NCI-H2227 (cell line): Measurements from ENCODE around the gene CENPK.
"Not testable (repeated sequence)": the region's sequence is repeated elsewhere in the genome, so short reads cannot be mapped to it uniquely, and the experiment has no call there.

Source experiments
- DNase-seq: peaks from one replicate; lab custom pipeline; 2025; ENCODE audit not compliant: unreplicated experiment; lab: John Stamatoyannopoulos, UW

CENPK gene

GRCh38 chr5:65508978-65509377, 54.0 kb downstream of the CENPK start:
- DNase-seq = no peak

DNA sequence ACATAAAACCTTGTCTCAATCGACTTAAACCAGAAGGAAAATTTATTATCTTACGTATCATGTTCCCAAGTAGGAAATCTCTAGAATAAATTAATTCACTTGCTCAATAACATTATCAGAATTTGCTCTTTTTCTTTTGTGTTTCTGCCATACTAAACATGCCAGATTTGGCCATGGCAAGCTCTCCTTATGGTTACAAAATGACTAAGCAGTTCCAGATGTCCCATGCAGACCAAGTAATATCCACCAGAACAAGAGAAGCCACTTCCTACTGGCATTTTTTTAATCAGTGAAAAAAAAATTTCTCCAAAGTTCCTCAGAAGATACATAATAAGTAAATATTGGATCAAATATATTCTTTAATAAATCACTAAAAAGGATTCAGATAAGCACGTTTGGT, 56.0 kb downstream of the CENPK start:
- DNase-seq = no peak

DNA sequence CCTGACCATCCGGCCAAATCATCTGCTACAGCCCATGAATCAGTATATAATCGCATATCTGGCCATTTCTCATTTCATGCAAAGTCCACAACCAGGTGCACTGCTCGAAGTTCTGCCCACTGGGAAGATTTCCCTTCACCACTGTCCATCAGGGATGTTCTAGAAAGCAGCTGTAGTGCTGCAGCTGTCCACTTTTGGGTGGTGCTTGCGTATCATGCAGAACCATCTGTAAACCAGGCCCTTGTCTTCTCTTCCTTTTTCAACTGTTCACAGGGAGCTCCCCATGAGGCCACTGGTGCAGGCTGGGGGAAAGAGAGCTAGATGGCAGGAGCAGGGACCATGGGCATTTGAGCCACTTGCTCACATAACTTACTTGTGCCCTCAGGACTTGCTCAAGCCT, 73.8 kb downstream of the CENPK start:
- no peak for DNase-seq

- DNase-seq = not testable (repeated sequence)
These were observed 74.8 kb downstream of the CENPK start for GRCh38 chr5:65488038-65488687.

DNA sequence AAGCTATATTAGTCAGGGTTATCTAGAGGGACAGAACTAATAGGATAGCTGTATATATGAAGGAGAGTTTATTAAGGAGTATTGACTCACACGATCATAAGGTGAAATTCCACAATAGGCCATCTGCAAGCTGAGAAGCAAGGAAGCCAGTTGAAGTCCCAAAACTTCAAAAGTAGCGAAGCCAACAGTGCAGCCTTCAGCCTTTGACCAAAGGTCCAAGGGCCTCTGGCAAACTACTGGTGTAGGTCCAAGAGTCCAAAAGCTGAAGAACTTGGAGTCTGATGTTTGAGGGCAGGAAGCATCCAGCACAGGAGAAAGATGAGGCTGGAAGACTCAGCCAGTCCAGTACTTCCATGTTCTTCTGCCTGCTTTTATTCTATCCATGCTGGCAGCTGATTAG, 76.2 kb downstream of the CENPK start:
- not testable (repeated sequence) for DNase-seq

- no peak for DNase-seq
These were observed 77.6 kb downstream of the CENPK start for GRCh38 chr5:65485405-65485804.

- peak; percentile 43 for DNase-seq
These were observed 79.2 kb downstream of the CENPK start for GRCh38 chr5:65483546-65484346.

DNA sequence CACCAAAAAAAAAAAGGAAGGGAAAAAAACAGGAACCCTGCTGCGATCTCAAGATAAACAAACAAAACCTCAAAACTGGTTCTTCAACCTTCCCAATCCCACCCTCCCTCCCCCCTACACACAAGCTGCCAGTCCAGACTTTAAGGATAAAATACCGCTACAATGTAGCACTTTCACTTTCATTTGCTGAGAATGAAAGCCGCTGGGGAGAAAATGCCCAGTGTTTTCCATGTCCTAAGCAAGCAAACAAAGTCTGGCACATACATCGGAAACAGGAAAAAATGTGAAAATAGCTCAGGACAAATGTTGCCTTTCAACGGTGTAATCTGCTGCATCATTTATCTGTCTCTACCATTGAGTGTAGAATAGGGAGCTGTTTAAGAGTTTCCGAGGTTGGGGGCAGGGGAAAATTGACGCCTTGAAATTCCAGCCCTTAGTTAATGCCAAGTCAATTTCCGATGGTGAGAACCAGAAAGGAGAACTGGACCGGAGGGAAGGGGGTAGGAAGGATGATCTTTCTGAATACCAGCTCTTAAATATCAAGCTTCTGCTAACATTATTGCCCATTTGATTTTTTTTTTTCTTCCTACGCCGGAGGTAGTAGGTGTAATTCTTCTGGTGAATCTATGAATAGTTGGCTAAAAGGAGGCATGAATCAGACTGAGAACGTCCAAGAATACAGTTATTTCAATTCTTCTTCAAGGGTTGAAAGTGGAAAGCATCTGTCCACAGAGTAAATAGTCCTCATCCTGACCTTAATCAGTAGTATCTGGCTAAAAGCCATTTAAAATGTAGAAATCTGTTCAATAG, 80.0 kb downstream of the CENPK start:
- peak; percentile 20 for DNase-seq

DNA sequence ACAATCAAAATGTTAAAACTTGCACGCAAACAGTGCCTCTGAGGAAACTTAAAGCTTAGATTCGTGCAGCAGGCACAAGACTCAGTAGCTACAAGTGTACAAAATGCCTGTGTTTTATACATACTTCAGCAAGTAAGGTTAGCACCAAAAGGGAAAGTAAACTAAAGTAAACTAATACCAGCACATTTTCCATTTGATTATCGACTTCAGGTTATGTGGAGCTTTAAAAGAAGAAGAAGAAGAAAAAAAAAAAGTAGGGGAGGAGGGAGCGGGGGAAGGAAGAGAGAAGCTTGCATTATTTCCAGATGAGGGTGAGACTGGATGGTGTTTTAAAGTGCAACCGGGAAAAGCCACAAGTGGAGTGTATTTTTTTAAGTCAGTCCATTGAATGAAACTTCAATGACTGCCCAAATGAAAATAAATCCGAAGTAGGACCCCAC, 80.7 kb downstream of the CENPK start:
- DNase-seq = no peak

DNA sequence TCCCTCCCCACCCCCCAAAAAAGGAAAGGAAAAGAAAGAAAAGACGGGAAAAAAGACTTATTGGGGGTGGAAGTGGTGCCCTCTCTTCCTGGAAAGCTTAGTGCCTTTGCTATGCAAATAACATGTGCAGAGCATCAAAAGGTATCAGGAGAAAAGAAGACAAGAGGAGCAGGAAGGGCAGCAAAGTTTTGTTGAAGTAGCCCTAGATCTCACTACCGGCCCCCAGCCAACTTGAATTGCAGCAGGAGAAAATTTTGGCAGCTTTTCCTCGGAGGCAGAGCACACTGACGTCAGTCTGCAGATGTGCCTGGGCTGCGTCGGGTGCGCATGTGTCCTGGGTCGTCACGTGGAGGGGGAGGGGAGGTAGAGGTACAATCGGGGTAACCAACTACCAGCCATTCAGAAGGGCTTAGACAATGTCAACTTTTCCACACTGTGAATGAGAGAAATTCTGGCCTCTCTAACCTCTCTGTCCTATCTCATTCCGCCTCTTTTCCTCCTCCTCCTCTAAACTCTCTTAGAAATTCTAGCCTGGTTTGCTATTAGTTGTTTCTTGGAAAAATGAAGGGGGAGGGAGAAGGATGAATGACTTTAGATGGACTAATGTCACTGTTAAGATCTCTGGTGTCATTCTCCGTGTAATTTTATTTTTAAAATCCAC, 81.2 kb downstream of the CENPK start, which contains the start of gene ADAMTS6:
Gene ADAMTS6 (minus strand): TSS at position 286 of the 661 bp plus-strand sequence. CDS start 8,247 bp downstream, outside the sequence.
- peak; percentile 51 for DNase-seq

DNA sequence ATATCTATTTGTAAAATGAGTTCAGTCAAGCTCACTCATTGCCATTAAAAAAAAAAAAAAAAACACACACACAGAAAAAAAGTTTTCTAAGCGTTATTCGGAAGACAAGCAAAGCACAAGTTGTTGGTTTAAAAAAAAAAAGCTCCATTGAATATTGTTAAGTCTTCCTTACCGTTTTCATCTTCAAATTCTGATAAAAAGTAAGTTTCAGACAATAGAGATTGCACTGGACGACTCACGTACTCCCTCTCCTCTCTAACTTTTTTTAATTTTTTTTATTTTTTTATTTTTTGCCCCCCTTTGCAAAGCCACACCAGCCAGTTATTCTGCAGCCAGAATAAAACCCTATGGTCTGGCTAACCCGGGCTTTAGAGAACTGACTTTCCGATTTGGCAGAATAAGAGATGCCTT, 81.8 kb downstream of the CENPK start:
- DNase-seq = no peak

DNA sequence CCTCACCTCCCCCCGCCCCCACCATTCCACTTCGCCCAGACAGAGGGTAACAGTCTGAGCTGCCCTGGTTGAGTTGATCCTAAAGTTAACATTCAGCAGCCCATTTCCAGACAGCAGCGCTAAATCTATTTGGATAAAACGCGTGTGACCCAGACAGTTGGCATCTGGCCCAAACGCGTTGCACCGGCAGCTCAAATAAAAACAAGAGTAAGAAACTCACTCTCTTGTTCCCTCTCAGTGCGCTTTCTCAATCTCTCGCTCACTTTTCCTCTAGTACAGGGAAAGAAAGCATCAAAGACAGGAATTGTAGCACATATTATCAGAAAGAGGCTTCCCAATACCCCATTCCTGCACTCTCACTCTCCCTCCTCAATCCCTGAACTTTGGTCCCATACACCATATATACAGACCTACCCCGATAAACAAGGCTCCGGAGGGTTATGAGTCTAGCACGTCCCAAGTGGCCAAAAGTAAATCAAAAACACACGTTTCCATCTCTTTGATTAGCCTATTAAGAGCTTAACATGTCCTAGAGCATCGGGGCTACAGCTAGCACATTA, 82.6 kb downstream of the CENPK start:
- no peak for DNase-seq

GRCh38 chr5:65479527-65479926, 83.4 kb downstream of the CENPK start:
- DNase-seq = no peak

DNA sequence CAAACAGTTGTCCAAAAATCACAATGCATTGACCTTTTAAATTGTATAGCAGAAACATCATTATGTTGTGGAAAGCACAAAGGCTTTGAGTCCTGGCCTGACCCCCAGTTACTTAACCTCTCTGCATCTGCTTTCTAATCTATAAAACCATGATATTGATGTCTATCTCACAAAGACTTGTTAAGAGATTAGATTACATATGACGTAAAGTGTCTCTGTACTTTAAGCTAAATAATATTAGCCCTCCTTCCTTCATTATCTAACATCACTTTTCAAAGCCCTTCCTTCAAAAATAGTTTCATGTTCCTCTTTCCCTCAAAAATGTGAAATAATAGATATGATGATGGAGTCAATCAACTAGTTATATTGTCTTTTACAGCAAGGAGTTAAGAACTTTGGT, 84.6 kb downstream of the CENPK start:
- no peak for DNase-seq

- no peak for DNase-seq
These were observed 87.1 kb downstream of the CENPK start for GRCh38 chr5:65475895-65476294.

DNA sequence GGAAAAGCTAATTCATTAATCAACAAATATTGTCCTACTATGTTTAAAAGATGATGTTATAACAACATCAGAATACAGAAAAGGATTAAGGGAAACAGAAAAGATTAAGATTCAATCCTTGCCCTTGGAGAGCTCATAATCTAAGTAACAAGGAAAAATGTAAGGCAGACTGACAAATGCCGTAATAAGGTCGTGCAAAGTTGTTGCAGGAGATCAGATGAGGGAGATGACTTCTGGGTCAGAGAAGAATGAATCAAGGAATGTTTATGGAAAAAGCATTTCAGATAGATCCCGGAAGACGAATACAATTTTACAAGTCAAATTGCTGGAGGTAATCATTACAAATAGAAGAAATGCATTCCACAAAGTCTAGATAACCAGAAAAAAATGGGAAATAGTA, 87.6 kb downstream of the CENPK start:
- no peak for DNase-seq

GRCh38 chr5:65474130-65474711, 88.7 kb downstream of the CENPK start:
- no peak for DNase-seq

GRCh38 chr5:65468633-65469032, 94.3 kb downstream of the CENPK start:
- no peak for DNase-seq
